M059J (cell line): ENCODE data around the gene PRPH2. TPM values are rescaled to one million over a fixed set of nuclear protein-coding genes. Genes with fewer than 3 reads are reported as not detected.

Experiments
- DNase-seq: peaks from one replicate; pipeline ENCODE4 v3.0.0-alpha.2; 2012; ENCODE audit warnings: low read depth
- total RNA-seq: library from RNA; depleted of rRNA; stranded (reverse); fragments of >200 nt; shearing (Covaris generic); gene quantifications from 2 replicates; pipeline ENCODE4 v1.2.3, GENCODE V29; 2014; rRNA removed

Gene PRPH2, protein sequence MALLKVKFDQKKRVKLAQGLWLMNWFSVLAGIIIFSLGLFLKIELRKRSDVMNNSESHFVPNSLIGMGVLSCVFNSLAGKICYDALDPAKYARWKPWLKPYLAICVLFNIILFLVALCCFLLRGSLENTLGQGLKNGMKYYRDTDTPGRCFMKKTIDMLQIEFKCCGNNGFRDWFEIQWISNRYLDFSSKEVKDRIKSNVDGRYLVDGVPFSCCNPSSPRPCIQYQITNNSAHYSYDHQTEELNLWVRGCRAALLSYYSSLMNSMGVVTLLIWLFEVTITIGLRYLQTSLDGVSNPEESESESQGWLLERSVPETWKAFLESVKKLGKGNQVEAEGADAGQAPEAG
- not detected in 2 replicates for total RNA-seq

DNA sequence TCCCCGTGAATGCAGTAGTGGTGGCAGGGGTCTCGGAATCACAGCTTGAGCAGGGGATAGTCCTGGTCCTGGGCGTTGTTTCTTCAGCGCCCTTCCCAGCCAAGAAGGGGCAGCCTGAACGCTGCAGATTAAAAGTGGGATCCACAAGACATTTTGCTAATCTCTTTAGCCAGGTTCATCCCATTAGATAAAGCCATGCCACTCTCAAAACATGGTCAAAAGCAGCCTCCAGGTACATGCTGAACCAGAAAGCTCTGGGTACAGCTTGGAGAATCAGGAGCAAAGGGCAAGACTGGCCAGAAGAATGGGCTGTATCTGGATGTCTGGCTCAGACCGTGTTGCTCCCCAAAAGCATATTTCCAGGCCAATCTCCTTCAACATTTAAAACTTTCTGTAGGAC, at the start of gene PRPH2:
Gene PRPH2 (minus strand): TSS at position 101 of the 400 bp plus-strand sequence. CDS start 263 bp downstream, outside the sequence.
- no peak for DNase-seq

DNA sequence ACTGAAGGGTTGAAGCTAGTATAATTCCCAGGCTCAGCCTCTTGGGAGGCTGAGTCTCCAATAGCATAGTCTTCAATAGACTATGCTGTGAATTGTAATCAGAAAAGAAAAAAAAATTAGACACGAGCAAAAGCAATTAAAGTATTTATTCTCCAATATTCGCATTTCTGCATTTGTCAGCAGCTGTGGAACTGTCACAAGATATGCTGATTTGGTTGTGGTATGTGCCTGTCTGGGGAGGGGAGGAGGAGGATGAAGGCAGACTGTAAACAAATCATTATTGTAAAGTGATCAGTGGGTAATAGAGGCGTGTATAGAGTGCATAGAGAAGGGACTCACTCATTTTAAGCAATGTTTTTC, 49.3 kb upstream of the PRPH2 start:
- no peak for DNase-seq

DNA sequence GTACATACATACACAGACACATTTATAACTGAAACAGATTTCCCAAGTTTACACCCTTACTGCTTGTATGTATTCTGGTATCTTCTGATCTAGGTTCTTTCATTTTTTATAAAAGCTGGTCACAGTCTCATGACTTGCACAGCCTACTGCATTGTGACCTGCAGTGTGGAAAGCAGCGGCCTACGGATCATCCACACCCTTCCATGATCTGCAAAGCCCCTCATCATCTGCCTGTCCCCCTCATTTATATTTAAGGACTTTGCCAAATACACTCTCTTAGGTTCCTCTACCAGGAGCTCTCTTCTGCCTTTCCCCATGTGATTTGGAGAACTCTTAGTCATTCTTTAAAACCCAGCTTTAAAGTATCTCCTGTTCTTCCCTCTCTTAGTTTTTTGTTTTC, 47.4 kb upstream of the PRPH2 start:
- DNase-seq: no peak

DNA sequence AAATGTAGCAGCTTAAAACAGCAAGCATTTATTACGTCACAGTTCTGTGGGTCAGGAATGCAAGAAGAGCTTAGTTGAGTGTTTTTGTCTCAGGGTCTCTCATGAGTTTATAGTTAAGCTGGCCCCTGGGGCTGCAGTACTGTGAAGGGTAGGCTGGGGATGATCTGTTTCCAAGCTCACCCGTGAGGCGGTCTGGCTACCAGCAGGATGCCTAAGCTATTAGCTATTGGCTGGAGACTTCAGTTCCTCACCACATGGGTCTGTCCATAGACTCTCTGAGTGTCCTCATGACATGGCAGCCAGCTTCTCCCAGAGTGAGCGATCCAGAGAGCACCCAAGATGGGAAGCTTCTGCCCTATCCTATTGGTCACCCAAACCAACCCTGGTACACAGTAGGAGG, 46.7 kb upstream of the PRPH2 start:
- no peak for DNase-seq

DNA sequence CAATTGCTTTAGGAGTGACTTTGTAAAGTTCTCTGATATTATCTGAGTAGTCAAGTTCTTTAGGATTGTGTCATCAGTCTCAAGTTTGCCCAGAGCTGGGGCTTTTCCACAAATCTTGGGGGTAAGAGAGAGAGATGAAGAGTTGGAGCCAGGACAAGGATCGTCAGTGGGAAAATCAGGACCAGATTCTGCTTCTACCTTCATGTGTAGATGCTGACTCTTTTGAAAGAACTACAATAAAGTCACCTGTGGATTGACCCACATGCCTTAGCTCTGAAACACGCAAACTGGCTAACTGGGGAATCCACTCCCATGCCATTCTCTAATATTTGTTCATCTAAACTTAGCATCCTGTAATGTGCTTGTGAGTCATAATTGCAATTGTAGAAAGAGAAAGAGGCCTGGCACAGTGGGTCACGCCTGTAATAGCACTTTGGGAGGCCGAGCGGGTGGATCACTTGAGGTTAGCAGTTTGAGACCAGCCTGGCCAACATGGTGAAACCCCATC, 43.8 kb upstream of the PRPH2 start:
- DNase-seq: peak; percentile 94

DNA sequence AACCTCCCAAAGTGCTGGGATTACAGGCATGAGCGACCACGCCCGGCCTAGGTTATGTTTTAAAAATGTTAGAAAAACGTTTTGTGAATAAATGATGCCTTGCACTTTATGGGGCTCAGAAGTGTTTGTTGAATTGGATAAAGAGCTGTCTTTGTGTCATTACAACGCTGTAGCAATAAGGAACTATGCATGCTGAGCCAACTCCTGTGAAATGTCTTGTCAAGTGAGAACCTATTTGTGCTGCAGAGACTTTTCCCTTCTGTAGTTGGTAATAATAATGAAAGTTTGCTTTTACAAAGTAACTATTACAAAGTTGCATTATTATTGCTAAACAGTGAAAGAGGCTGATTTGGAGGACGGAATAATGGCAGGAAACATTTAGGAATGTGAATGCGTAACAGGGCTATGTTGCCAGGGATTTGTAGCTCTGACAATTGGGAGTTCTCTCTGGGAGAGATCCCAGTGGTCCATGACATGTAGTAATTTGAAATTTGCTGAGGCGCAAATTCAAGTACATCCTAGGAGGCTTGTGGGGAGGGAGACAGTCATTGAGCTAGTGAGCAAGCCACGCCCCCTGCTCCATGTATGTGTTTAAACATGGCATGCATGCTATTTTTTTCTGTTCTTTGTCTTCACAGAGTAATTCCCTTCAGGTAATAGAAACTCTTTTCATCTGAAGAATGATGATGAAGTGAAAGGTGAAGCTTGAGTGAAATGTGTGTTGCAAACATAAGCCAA, 42.7 kb upstream of the PRPH2 start:
- no peak for DNase-seq

DNA sequence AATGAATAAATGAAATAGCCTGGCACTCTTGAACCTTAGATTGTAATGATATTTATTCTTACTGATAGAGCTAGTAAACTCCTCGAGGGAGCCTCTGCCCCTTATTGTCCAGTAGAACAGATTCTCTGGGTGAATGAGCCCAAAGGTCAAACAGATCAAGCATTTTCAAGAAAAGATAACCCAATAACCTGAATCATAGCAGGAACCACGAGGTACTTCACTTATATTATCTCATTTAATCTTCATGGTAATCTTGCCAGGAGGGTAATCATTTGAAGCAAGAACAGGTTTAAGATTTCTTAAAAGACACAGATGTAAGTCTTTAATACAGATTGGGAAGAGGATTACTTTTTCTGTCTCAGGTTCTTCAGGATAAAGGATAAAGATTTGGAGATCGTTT, 40.6 kb upstream of the PRPH2 start:
- no peak for DNase-seq

DNA sequence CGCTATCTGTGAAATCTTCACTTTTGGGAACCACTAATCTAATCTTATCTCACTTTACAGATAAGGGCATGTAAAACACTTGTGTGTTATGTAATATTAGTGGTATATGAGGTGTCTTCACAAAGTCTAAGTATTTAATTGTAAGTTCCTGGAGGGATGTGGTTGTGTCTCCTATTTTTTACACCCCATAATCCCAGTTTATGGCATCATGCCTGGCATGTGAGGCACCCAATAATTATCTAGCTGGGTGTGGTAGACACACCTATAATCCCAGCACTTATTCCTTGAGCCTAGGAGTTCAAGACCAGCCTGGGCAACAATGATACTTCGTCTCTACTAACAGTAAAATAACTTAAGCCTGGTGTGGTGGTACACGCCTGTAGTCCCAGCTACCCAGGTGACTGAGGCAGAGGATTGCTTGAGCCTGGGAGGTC, 40.0 kb upstream of the PRPH2 start:
- no peak for DNase-seq

DNA sequence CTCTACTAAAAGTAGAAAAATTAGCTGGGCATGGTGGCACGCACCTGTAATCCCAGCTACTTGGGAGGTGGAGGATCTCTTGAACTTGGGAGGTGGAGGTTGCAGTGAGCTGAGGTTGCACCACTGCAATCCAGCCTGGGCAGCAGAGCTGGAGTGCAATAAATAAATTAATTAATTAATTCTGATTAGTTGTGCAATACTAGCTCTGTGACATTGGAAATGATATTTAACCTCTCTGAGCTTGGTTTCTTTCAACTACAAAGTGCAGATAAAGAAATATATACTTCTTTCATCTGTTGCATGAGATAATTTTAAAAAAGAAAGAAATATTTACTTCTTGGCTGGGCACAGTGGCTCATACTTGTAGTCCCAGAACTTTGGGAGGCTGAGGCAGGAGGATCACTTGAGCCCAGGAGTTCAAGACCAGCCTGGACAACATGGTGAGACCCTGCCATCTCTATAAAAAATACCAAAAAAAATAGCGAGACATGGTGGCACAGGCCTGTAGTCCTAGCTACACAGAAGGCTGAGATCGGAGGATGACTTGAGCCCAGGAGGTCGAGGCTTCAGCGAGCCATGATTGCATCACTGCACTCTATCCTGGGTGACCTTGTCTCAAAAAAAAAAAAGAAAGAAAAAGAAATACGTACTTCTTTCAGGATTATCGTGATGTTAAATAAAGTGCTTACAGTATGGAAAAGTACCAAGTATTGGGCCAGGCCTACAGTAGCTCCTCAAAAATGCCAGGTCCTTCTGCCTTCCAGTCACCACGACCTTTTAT, 39.1 kb upstream of the PRPH2 start:
- no peak for DNase-seq

DNA sequence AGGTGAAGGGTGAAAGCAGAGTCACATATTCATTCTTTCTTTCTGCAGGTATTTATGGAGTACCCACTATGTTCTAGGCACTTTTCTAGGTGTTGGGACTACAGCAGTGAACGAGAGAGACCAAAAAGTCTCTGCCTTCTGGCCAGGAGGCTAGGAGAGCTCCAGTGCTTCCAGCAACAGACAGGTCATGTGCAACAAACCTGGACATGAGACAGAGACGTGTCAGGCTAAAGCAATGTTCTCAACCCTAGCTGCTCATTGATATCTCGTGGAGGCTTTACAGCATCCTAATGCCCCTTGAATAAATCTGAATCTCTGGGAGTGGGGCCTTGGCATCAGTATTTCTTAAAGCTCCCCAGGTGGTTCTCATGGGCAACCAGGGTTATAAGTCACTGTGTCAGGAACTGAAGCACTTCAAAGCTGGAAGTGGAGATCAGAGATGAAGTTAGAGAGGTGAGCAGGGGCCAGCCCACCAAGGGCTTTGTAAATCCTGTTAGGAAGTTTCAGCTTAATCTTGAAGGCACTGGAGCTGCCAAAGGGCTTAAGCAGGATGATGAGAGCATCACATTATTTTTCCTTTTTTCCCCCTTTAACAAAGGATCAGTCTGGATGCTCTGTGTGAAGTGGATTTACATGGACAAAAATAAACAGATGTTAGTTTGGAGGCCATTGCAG, 36.5 kb upstream of the PRPH2 start:
- DNase-seq: no peak

DNA sequence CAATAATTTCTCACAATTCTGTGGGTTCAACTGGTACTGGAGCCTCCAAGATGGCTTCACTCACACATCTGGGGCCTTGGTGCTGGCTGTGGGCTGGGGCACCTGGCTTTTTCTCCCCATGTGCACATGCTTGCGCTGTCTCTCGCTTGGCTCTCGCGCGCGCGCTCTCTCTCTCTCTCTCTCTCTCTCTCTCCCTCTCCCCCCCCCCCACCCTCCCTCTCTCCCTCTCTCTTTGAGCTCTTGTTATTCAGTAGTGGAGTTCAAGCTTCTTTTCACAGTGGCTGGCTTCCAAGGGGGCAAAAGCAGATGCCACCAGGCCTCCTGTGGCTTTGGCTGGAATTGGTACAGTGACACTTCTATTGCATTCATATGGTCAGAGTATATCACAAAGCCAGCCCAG, 34.3 kb upstream of the PRPH2 start:
- no peak for DNase-seq

DNA sequence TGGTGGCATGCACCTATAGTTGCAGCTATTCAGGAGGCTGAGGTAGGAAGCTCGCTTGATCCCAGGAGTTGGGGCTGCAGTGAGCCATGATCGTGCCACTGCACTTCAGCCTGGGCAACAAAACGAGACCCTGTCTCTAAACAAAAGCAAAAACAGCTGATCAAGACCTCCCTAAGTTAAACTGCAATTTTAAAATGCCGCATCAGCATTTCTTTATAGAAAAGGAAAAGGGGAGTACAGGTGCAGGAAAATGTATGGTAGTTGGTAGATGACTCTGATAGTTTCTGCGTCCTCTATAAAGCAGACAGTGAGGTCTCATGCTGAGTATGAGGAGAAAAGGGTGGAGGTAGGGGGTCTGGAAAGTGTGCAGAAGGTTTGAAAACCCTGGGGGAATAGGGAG, 32.4 kb upstream of the PRPH2 start:
- no peak for DNase-seq

DNA sequence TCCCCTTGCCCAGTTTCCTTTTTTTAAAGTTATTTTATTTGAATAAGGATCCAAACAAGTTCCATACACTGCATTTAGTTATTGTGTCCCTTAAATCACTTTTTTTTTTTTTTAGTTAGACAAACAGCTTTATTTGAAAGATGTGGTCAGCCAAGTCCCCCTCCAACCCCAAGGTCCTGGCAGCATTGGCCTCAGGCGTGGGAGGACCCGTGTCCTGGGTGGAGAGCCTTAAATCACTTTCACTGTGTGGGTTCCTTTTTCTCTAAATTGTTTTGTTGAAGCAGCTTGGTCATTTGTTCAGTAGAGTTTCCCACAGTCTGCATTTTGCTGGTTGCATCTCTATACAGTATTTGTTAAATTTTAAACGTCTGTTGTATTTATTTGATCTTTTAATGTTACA, 28.7 kb upstream of the PRPH2 start:
- DNase-seq: no peak

DNA sequence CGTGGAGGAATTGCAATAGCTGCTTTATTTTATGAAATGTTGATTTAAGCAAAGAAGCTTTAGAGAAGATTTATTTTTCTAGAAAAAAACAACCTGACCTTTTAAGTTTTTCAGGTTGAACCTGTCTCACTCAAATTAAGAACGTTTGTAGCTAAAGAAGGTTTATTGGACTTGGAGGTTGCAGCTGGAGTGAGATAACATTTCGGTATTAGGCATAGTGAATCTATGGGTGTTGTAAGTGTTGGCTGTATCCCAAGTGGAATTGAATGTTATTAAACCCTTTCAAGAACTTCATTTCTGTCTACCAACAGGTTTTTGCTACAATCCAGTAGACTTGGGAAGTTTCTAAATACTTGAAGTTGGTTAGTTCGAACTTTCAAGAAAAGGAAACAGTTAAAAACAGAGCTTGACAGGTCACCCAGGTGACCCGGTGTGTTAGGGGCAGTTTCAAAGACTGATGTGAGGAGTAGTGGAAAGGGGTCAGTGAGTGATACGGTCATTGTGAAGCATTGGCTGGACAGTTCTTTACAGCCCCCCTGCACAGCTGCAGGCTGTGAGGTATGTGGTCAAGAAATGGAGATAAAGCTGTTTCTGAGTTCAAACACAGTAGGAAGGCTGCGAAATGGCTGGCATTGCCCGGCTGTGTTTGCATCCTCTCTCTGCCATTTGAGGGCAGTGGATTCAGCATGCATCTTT, 26.0 kb upstream of the PRPH2 start:
- no peak for DNase-seq

DNA sequence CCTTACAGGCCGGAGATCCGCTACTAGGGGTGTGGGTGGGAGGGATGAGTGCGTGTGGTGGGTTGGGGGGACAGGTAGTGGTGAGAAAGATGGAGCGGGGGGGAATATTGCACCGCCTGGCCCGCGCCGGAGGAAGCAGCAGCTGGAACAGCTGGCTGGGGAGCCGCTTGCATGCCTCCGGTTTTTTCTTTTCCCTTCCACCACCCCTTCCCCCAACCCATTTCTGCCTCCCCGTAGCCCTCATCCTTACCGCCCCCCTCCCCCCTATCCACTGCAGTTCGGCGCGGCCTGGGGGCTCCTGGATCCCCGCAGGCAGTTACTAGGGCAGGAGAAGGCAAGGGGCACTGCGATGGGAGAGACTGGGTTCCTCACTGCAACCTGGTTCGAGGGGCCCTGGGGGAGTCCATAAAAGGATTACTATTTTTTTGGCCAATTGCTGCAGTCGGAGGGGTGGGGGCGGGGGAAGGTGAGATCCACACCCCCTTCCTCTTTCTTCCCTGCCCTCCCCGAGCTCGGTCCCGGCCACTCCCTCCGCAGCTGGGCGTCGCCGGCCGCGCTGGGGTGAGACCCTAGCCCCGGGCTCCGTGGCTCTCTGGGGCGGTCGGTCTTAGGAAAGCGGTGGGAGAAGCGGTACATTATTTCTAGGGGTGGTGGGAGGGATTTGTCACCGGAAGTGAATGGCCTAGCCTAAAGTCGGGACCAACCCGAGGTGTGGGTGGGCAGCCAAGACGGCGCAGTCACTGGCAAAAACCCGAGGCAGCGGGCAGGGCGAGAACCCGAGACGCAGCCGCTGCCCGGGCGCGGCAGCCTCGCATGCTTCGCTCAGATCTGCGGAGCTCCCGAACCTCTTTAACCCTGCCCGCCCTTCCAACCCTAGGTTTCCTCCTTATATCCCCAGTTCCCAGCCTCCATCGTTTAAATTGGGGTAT, 24.3 kb upstream of the PRPH2 start:
- DNase-seq: peak; percentile 95

DNA sequence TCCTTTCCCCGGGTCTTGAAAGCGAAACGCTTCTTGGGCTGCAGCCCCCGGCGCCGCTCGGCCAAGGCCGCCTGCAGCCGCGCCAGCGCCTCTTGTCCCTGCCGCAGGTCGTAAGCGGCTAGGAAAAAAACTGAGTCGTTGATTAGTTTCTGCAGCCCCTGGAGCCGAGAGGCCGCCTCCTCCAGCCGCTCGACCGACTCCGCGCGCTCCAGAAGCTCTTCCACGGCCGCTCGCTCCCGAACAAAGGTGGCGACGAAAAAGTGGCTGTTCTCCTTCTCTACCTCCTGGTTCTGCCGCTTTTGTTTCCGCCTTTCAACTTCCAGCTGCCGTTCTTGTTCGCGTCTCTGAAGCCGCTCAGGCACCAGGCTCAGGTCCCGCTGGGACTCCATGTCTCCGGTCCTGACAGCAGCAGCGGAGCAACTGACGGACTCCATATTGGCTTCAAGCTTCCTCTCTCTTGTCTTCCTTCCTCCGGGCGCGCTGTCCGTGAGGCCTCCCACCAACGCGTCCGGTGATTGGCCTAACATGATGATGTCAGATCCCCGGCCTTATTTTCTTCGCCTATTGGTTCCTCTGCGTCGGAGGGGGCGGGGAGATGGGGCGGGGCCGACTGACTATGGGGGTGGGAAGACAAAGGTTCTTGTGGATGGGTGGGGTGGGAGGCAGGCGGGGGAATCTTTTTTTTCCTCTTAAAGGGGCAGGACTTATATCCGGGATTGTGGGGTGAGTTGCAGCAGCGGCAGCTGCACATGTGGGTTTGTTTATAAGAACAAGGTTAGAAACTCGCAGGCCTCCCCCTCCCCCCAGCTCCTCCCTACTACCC, 23.5 kb upstream of the PRPH2 start, which contains the start of gene TBCC:
Gene TBCC (minus strand): TSS at position 464 of the 823 bp plus-strand sequence. CDS start 30 bp downstream, at position 434.
- DNase-seq: peak; percentile 99

DNA sequence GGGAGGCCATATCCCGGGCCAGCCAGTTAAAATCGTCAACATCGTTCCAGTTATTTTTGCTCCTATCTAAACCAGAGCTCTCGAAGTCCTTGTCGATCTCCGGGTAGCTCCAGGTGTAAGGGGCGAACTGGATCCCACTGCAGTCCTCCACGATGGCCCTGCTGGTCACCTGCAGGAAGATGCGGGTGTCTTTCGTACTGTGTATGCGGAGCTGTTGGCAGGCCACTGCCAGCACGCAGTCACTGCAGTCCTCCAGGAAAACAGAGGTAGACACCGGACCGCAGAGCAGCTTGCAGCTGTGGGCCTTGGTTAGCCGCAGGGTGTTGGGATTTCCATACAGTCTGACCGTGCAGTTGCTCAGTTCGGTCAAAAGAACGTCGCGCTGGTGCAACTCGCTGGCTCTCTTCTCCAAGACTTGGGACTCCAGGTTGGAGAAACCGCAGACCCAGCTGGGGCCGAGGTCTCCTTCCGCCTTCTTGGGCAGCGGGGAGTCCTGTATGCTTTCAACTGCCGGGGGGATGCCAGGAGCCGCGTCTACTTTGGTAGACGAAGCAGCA, 22.8 kb upstream of the PRPH2 start:
- DNase-seq: peak; percentile 49

DNA sequence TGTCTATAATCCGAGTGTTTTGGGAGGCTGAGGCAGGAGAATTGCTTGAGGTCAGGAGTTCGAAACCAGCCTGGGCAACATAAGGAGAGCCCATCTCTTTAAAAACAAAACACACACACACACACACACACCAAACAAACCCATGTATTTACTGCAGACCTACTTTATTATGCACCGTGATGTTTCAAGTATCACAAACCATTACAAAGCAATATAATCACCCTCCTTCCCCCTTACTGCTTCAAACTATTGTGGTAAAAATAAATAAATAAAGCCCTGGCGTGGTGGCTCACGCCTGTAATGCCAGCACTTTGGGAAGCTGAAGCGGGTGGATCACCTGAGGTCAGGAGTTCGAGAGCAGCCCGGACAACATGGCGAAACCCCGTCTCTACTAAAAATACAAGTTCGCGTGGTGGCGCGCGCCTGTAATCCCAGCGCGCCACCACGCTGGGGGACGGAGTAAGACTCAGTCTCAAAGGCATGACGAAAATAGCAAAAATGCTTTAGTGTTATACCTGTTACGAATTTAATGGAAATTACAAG, 22.0 kb upstream of the PRPH2 start:
- DNase-seq: no peak
